Endodermal cell (in vitro differentiated cells): ENCODE results near the gene FREM3. TPM values are rescaled to one million over a fixed set of nuclear protein-coding genes. Genes with fewer than 3 reads are reported as not detected.

Experiments used
- DNase-seq: peaks from one replicate; pipeline ENCODE4 v3.0.0-alpha.2; 2017
- H3K27ac ChIP-seq: 2 replicates; pipeline ENCODE4 v1.5.1; 2013; ENCODE audit warnings: mild to moderate bottlenecking, low read depth, low read length, moderate library complexity
- H3K27me3 ChIP-seq: 2 replicates; pipeline ENCODE4 v1.6.1; 2013; ENCODE audit warnings: mild to moderate bottlenecking, low read length, moderate library complexity; ENCODE audit not compliant: insufficient read depth, control insufficient read depth, poor library complexity, severe bottlenecking
- H3K36me3 ChIP-seq: 2 replicates; pipeline ENCODE4 v1.7.0; 2013; ENCODE audit warnings: mild to moderate bottlenecking, low read length, moderate library complexity; ENCODE audit not compliant: control insufficient read depth, insufficient read depth
- H3K4me1 ChIP-seq: one replicate; pipeline ENCODE4 v1.7.0; 2013; ENCODE audit warnings: low read length; ENCODE audit not compliant: control insufficient read depth, insufficient read depth
- H3K4me3 ChIP-seq: 2 replicates; pipeline ENCODE4 v1.5.1; 2013; ENCODE audit warnings: mild to moderate bottlenecking, low read length, moderate library complexity
- H3K9ac ChIP-seq: 2 replicates; pipeline ENCODE4 v1.6.1; 2013; ENCODE audit warnings: mild to moderate bottlenecking, low read length, moderate library complexity; ENCODE audit not compliant: poor library complexity, severe bottlenecking; ENCODE audit errors: extremely low read depth
- H3K9me3 ChIP-seq: 2 replicates; pipeline ENCODE4 v1.6.1; 2013; ENCODE audit warnings: mild to moderate bottlenecking, low read length, moderate library complexity; ENCODE audit not compliant: control insufficient read depth
- H3K27ac Mint-ChIP-seq: 2 replicates; pipeline ENCODE4 v1.8.0; 2020; ENCODE audit warnings: mixed read lengths
- H3K27me3 Mint-ChIP-seq: 2 replicates; pipeline ENCODE4 v1.8.0; 2021; ENCODE audit warnings: mild to moderate bottlenecking, mixed read lengths; ENCODE audit not compliant: insufficient read depth
- H3K36me3 Mint-ChIP-seq: 2 replicates; pipeline ENCODE4 v1.8.0; 2020; ENCODE audit warnings: low read depth, mixed read lengths
- H3K4me1 Mint-ChIP-seq: 2 replicates; pipeline ENCODE4 v1.8.0; 2020; ENCODE audit warnings: mixed read lengths
- H3K4me3 Mint-ChIP-seq: 2 replicates; pipeline ENCODE4 v1.8.0; 2020; ENCODE audit warnings: mild to moderate bottlenecking, moderate library complexity, mixed read lengths
- H3K9me3 Mint-ChIP-seq: 2 replicates; pipeline ENCODE4 v1.8.0; 2020; ENCODE audit warnings: mild to moderate bottlenecking, mixed read lengths
- CTCF ChIP-seq: fragments of 200-600 bp; sonication (generic); conservative IDR thresholded peaks from 2 replicates; pipeline ENCODE4 v1.5.0; 2021; ENCODE audit warnings: antibody characterized with exemption, mild to moderate bottlenecking
- WGBS, 2 experiments: methylation state at CpG; one replicate each; pipeline versions ENCODE4 v1.1.5 to v1.1.7; 2013; ENCODE audit warnings: missing lambda C conversion rate in 2 of 2, mixed read lengths in 1 of 2; ENCODE audit not compliant: insufficient coverage in 1 of 2, insufficient read length in 1 of 2; 5-methylcytosine and 5-hydroxymethylcytosine counted together
- total RNA-seq, 2 donors: library from RNA; stranded (reverse); fragmentation: NEBNext Ultra II Directional in 1 of 2; extraction: Animal tissue kit (Norgen Biotek cat#: 25700) in 1 of 2; gene quantifications; 2 replicates in 1 of 2; 3 replicates in 1 of 2; pipeline ENCODE4 v1.2.1, GENCODE V29; 2021

FREM3 gene
- total RNA-seq, 2 donors from 2014 or later: 0.13 to 0.20 TPM

- H3K9me3 Mint-ChIP-seq: peaks cover 13% of the 10 kb centered on the region
- H3K9ac ChIP-seq: no peak overlapping the region
- H3K27ac Mint-ChIP-seq: no peak overlapping the region
- WGBS, 2 experiments: 93 to 100% methylated on average over 2 to 6 of the region's 6 CpGs
- no peak overlapping the region for H3K4me3 ChIP-seq
- no peaks in the 10 kb centered on the region for H3K27me3 Mint-ChIP-seq
- H3K4me1 ChIP-seq: no peaks in the 10 kb centered on the region
- H3K36me3 ChIP-seq: no peaks in the 10 kb centered on the region
- no peaks in the 10 kb centered on the region for H3K36me3 Mint-ChIP-seq
- H3K27me3 ChIP-seq: no peaks in the 10 kb centered on the region
- no peak overlapping the region for H3K27ac ChIP-seq
- H3K9me3 ChIP-seq: no peaks in the 10 kb centered on the region
- no peak overlapping the region for H3K4me3 Mint-ChIP-seq
- DNase-seq: no peak
- TF ChIP-seq CTCF: no peak
- H3K4me1 Mint-ChIP-seq: peaks cover 2% of the 10 kb centered on the region
These were observed 114.9 kb downstream of the FREM3 start for GRCh38 chr4:143585548-143585947.

GRCh38 chr4:143581331-143581946, 119.0 kb downstream of the FREM3 start:
- no peaks in the 10 kb centered on the region for H3K27me3 ChIP-seq
- no peaks in the 10 kb centered on the region for H3K36me3 Mint-ChIP-seq
- no peaks in the 10 kb centered on the region for H3K36me3 ChIP-seq
- H3K9ac ChIP-seq: no peak overlapping the region
- no peaks in the 10 kb centered on the region for H3K4me1 ChIP-seq
- no peak overlapping the region for H3K4me3 Mint-ChIP-seq
- H3K4me1 Mint-ChIP-seq: peaks cover 2% of the 10 kb centered on the region
- no peak overlapping the region for H3K27ac ChIP-seq
- peak; percentile 65 for TF ChIP-seq CTCF
- peak; percentile 85 for DNase-seq
- no peaks in the 10 kb centered on the region for H3K9me3 ChIP-seq
- peak overlapping the region; percentile 33 for H3K27ac Mint-ChIP-seq
- H3K27me3 Mint-ChIP-seq: no peaks in the 10 kb centered on the region
- no peak overlapping the region for H3K4me3 ChIP-seq
- 90 to 100% methylated on average over 1 to 3 of the region's 3 CpGs for WGBS, 2 experiments
- peaks cover 13% of the 10 kb centered on the region for H3K9me3 Mint-ChIP-seq

- no peak for DNase-seq
- H3K36me3 ChIP-seq: no peaks in the 10 kb centered on the region
- Mint-ChIP-seq H3K4me1 (no peaks in the 10 kb centered on the region), H3K27ac (no peak overlapping the region), H3K27me3 (no peaks in the 10 kb centered on the region), H3K36me3 (no peaks in the 10 kb centered on the region), H3K9me3 (no peaks in the 10 kb centered on the region), H3K4me3 (no peak overlapping the region)
- no peaks in the 10 kb centered on the region for H3K27me3 ChIP-seq
- TF ChIP-seq CTCF: no peak
- no peak overlapping the region for H3K4me3 ChIP-seq
- no peaks in the 10 kb centered on the region for H3K4me1 ChIP-seq
- no peak overlapping the region for H3K27ac ChIP-seq
- no peaks in the 10 kb centered on the region for H3K9me3 ChIP-seq
- H3K9ac ChIP-seq: no peak overlapping the region
These were observed 125.1 kb downstream of the FREM3 start for GRCh38 chr4:143575331-143575730.
